Stomach (tissue), 9 donors: ENCODE data around the gene LTB4R2. TPM values are rescaled to one million over a fixed set of nuclear protein-coding genes. Genes with fewer than 3 reads are reported as not detected.

Source experiments
- DNase-seq, 2 donors: peaks; one replicate each; pipeline versions ENCODE4 v3.0.0 to v3.0.0-alpha.2; 2013 to 2019
- H3K27ac ChIP-seq, 5 donors: fragments of 200-600 bp in 4 of 5; sonication (generic) in 4 of 5; one replicate each; pipeline ENCODE4 v1.5.1; 2013 to 2019; ENCODE audit warnings: mild to moderate bottlenecking in 1 of 5, moderate library complexity in 1 of 5
- H3K27me3 ChIP-seq, 3 donors: fragments of 200-600 bp; sonication (generic); one replicate each; pipeline ENCODE4 v1.5.1; 2017 to 2019; ENCODE audit warnings: mixed run types in 1 of 3
- H3K36me3 ChIP-seq, 4 donors: fragments of 200-600 bp; sonication (generic); 1 replicate in 3 of 4; 2 replicates in 1 of 4; pipeline ENCODE4 v1.5.1; 2016 to 2019
- H3K4me1 ChIP-seq, 4 donors: fragments of 200-600 bp; sonication (generic); one replicate each; pipeline ENCODE4 v1.5.1; 2016 to 2019
- H3K4me3 ChIP-seq, 4 donors: fragments of 200-600 bp; sonication (generic) in 3 of 4; one replicate each; pipeline ENCODE4 v1.5.1; 2016 to 2019; ENCODE audit warnings: mild to moderate bottlenecking in 1 of 4
- H3K9me3 ChIP-seq, 4 donors: fragments of 200-600 bp; sonication (generic); one replicate each; pipeline ENCODE4 v1.5.1; 2016 to 2019
- EP300 ChIP-seq: sonication (generic); formaldehyde crosslinking; IDR thresholded peaks from one replicate; pipeline ENCODE4 v1.6.1; 2017; ENCODE audit warnings: antibody characterized with exemption
- POLR2A ChIP-seq, 4 donors: fragments of 450-650 bp; IDR thresholded peaks; one replicate each; pipeline ENCODE4 v1.6.1; 2016; ENCODE audit warnings: antibody characterized with exemption in 4 of 4, control low read depth in 2 of 4, mild to moderate bottlenecking in 1 of 4, moderate library complexity in 1 of 4
- POLR2AphosphoS5 ChIP-seq, 3 donors: sonication (generic); formaldehyde crosslinking; IDR thresholded peaks; one replicate each; pipeline ENCODE4 v1.6.1; 2016; ENCODE audit warnings: antibody characterized with exemption in 3 of 3
- WGBS, 5 donors: extraction: QIAGEN DNeasy Blood & Tissue Kit in 3 of 5; methylation state at CpG; one replicate each; pipeline versions ENCODE4 v1.1.5 to v1.1.7; 2013 to 2018; 5-methylcytosine and 5-hydroxymethylcytosine counted together
- intact Hi-C: fragments of 100-400 bp; cut with DNase I; formaldehyde crosslinking; loops from one replicate; pipeline ENCODE4 v1.15.1; 2023; ENCODE audit warnings: low total_unique reads
- polyA plus RNA-seq, 3 donors: library from polyadenylated mRNA; stranded (reverse); fragments of 200-250 nt; gene quantifications; one replicate each; pipeline ENCODE4 v1.2.3, GENCODE V29; 2013
- total RNA-seq, 5 donors: library from RNA; depleted of rRNA; stranded (reverse); fragments of >200 nt; gene quantifications; one replicate each; pipeline versions ENCODE4 v1.1.0 to v1.2.3, GENCODE V29; 2014 to 2016
- TF ChIP-seq, protein P1 (sequence below), 7 experiments: fragments of 450-650 bp in 4 of 7; fragments of 200-600 bp in 3 of 7; sonication (generic) in 3 of 7; IDR thresholded peaks; one replicate each; pipeline ENCODE4 v1.5.1; 2016 to 2019; ENCODE audit warnings: antibody characterized with exemption in 7 of 7, control low read depth in 2 of 7, mild to moderate bottlenecking in 1 of 7
- donor health status: healthy with polysubstance abuse.
- donor health status: Bipolar disorder and iron deficiency.
- donor health status: healthy.

The LTB4R2 gene
- total and polyA plus RNA-seq, 8 donors = 0.25 to 71.5 (median 11.0) TPM; not detected in 2

GRCh38 chr14:24321212-24321975 is 11.5 kb downstream of the LTB4R2 start:
- Histone ChIP-seq H3K9me3 (no peaks in the 10 kb centered on the region), H3K4me1 (peaks cover under 1 to 15% (median 5%) of the 10 kb centered on the region in 4 donors), H3K27ac (no peak overlapping the region), H3K4me3 (no peak overlapping the region), H3K36me3 (peaks cover 0 to 5% (median 0%) of the 10 kb centered on the region in 4 donors), H3K27me3 (peaks cover 0 to 32% (median 4%) of the 10 kb centered on the region in 3 donors)
- intact Hi-C loops = no loop called here
- DNase-seq = no peak
- TF ChIP-seq EP300 (no peak), POLR2AphosphoS5 (IDR thresholded peaks at IDR 0.05) (no peak), POLR2A (IDR thresholded peaks at IDR 0.05) (no peak)
- TF ChIP-seq, protein P1, sequence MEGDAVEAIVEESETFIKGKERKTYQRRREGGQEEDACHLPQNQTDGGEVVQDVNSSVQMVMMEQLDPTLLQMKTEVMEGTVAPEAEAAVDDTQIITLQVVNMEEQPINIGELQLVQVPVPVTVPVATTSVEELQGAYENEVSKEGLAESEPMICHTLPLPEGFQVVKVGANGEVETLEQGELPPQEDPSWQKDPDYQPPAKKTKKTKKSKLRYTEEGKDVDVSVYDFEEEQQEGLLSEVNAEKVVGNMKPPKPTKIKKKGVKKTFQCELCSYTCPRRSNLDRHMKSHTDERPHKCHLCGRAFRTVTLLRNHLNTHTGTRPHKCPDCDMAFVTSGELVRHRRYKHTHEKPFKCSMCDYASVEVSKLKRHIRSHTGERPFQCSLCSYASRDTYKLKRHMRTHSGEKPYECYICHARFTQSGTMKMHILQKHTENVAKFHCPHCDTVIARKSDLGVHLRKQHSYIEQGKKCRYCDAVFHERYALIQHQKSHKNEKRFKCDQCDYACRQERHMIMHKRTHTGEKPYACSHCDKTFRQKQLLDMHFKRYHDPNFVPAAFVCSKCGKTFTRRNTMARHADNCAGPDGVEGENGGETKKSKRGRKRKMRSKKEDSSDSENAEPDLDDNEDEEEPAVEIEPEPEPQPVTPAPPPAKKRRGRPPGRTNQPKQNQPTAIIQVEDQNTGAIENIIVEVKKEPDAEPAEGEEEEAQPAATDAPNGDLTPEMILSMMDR (IDR thresholded peaks at IDR 0.05) = no peak
- 91 to 94% (median 91%) methylated on average over 14 of the region's 14 CpGs for WGBS, 5 donors

- TF ChIP-seq POLR2A (IDR thresholded peaks at IDR 0.05) (no peak), POLR2AphosphoS5 (IDR thresholded peaks at IDR 0.05) (no peak)
These were observed 12.7 kb downstream of the LTB4R2 start for GRCh38 chr14:24322672-24323071.

DNA sequence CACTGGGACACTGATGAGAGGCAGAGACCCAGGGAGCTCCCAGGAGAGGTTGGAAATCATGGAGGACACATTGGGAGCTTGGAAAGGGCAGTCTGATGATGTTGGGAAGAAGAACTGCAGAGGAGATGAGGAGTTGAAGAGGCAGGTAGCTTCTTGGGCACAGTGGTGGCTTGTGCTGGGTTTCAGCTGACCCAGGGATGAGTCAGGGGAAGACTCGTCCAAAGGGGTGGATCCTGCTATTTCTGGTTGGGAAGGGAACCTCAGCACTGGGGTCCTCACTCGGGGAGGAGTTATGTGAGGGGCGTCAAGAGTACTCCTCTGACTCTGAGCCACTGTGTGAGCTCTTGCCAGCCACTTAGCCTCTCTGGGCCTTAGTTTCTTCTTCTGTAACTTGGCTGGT is 13.4 kb downstream of the LTB4R2 start:
- no peak for TF ChIP-seq POLR2AphosphoS5 (IDR thresholded peaks at IDR 0.05)
- TF ChIP-seq EP300 = no peak
- TF ChIP-seq POLR2A (IDR thresholded peaks at IDR 0.05) = no peak
- TF ChIP-seq, protein P1 (IDR thresholded peaks at IDR 0.05) = no peak
- Histone ChIP-seq H3K4me3 (no peak overlapping the region), H3K4me1 (peaks cover 0 to 17% (median 4%) of the 10 kb centered on the region in 4 donors), H3K27me3 (peaks cover 0 to 16% (median 4%) of the 10 kb centered on the region in 3 donors), H3K27ac (no peak overlapping the region), H3K36me3 (peaks cover 0 to 5% (median 0%) of the 10 kb centered on the region in 4 donors), H3K9me3 (no peaks in the 10 kb centered on the region)
- WGBS, 5 donors = 51 to 66% (median 57%) methylated on average over 3 of the region's 3 CpGs
- intact Hi-C loops = no loop called here
- no peak for DNase-seq

More at GRCh38 chr14:24322672-24323071, 12.7 kb downstream of the LTB4R2 start:
- no peak for DNase-seq
- peaks cover 0 to 23% (median 4%) of the 10 kb centered on the region in 3 donors for H3K27me3 ChIP-seq
- WGBS, 5 donors = 65 to 79% (median 74%) methylated on average over 10 of the region's 10 CpGs
- H3K4me1 ChIP-seq = peaks cover 0 to 14% (median 4%) of the 10 kb centered on the region in 4 donors
- intact Hi-C loops = no loop called here
- H3K27ac ChIP-seq = no peak overlapping the region
- no peak overlapping the region for H3K4me3 ChIP-seq
- H3K9me3 ChIP-seq = no peaks in the 10 kb centered on the region
- peaks cover 0 to 5% (median 0%) of the 10 kb centered on the region in 4 donors for H3K36me3 ChIP-seq

- Histone ChIP-seq H3K27ac (no peak overlapping the region), H3K27me3 (peaks cover 0 to 9% (median 0%) of the 10 kb centered on the region in 3 donors), H3K9me3 (no peaks in the 10 kb centered on the region), H3K4me3 (no peak overlapping the region), H3K36me3 (peaks cover 0 to 5% (median 0%) of the 10 kb centered on the region in 4 donors), H3K4me1 (peaks cover 0 to 24% (median 4%) of the 10 kb centered on the region in 4 donors)
- TF ChIP-seq POLR2A (IDR thresholded peaks at IDR 0.05) = no peak
- TF ChIP-seq, protein P1 (IDR thresholded peaks at IDR 0.05) = no peak
- no peak for TF ChIP-seq POLR2AphosphoS5 (IDR thresholded peaks at IDR 0.05)
- TF ChIP-seq EP300 = no peak
- WGBS, 5 donors = 75 to 83% (median 77%) methylated on average over 5 to 6 of the region's 6 CpGs
- no peak for DNase-seq
- intact Hi-C loops = no loop called here
These were observed 14.1 kb downstream of the LTB4R2 start for GRCh38 chr14:24324024-24324423.
